SU-DHL-6 (cell line): ENCODE data around the gene GPR6.

Source experiments
- H2AFZ ChIP-seq: fragments of 200-600 bp; sonication (generic); 2 replicates; pipeline ENCODE4 v1.6.1; 2014; ENCODE audit warnings: low read depth, mild to moderate bottlenecking, moderate library complexity, mixed read lengths, antibody characterized with exemption, low read length; ENCODE audit not compliant: severe bottlenecking
- H3F3A ChIP-seq: fragments of 200-600 bp; shearing (Covaris generic); 2 replicates; pipeline ENCODE4 v1.6.0; 2016; ENCODE audit warnings: antibody characterized with exemption, mild to moderate bottlenecking; ENCODE audit not compliant: insufficient read depth
- H3K27ac ChIP-seq: fragments of 200-600 bp; sonication (generic); 2 replicates; pipeline ENCODE4 v1.5.1; 2016; ENCODE audit warnings: low read depth, mild to moderate bottlenecking, low read length, moderate library complexity, mixed read lengths
- H3K27me3 ChIP-seq: fragments of 200-600 bp; sonication (generic), shearing (Covaris generic); 2 replicates; pipeline ENCODE4 v1.6.0; 2014; ENCODE audit warnings: mild to moderate bottlenecking, low read length
- H3K36me3 ChIP-seq: fragments of 200-600 bp; sonication (generic); 2 replicates; pipeline ENCODE4 v1.6.1; 2014; ENCODE audit warnings: mild to moderate bottlenecking, low read length, mixed read lengths
- H3K4me2 ChIP-seq: fragments of 300-600, 200-600 bp; shearing (Covaris generic), sonication (generic); 2 replicates; pipeline ENCODE4 v1.6.0; 2014; ENCODE audit warnings: low read length, low read depth, mild to moderate bottlenecking; ENCODE audit not compliant: poor library complexity, severe bottlenecking
- H3K4me3 ChIP-seq: fragments of 200-600 bp; sonication (generic); 2 replicates; pipeline ENCODE4 v1.5.1; 2014; ENCODE audit warnings: antibody characterized with exemption, low read length, mild to moderate bottlenecking, mixed read lengths; ENCODE audit not compliant: insufficient read depth, poor library complexity, severe bottlenecking
- H3K79me2 ChIP-seq: fragments of 200-600 bp; sonication (generic); 2 replicates; pipeline ENCODE4 v1.6.1; 2014; ENCODE audit warnings: mild to moderate bottlenecking, low read length, moderate library complexity; ENCODE audit not compliant: insufficient read depth
- H3K9ac ChIP-seq: fragments of 200-600 bp; sonication (generic); 2 replicates; pipeline ENCODE4 v1.7.0; 2014; ENCODE audit warnings: mild to moderate bottlenecking, low read length
- H3K9me2 ChIP-seq: fragments of 200-600 bp; sonication (generic); replicated peaks from 2 replicates; pipeline ENCODE4 v1.6.1; 2014; ENCODE audit warnings: low read length; ENCODE audit not compliant: insufficient read depth
- H3K9me3 ChIP-seq: fragments of 200-600 bp; sonication (generic); 2 replicates; pipeline ENCODE4 v1.6.1; 2014; ENCODE audit warnings: low read length, mixed read lengths; ENCODE audit not compliant: insufficient read depth
- H4K20me1 ChIP-seq: fragments of 200-600 bp; sonication (generic); 2 replicates; pipeline ENCODE4 v1.6.1; 2014; ENCODE audit warnings: low read depth, mild to moderate bottlenecking, antibody characterized with exemption, low read length, moderate library complexity, mixed read lengths
- CTCF ChIP-seq: fragments of 200-600 bp; sonication (generic); IDR thresholded peaks from one replicate; pipeline ENCODE4 v1.5.1; 2017; ENCODE audit warnings: antibody characterized with exemption, mild to moderate bottlenecking, low read length, moderate library complexity; ENCODE audit not compliant: insufficient read depth, poor library complexity, severe bottlenecking
- EZH2phosphoT487 ChIP-seq: fragments of 200-600 bp; sonication (generic), shearing (Covaris generic); conservative IDR thresholded peaks from 2 replicates; pipeline ENCODE4 v1.6.1; 2018; ENCODE audit warnings: mild to moderate bottlenecking, antibody characterized with exemption, low read length, moderate library complexity, mixed read lengths

The GPR6 gene

GRCh38 chr6:109991201-109992101 lies 13.3 kb downstream of the GPR6 start:
- H3K79me2 ChIP-seq = no peaks in the 10 kb centered on the region
- H3K9ac ChIP-seq = no peak overlapping the region
- TF ChIP-seq EZH2phosphoT487 (no peak), CTCF (no peak)
- no peaks in the 10 kb centered on the region for H3K36me3 ChIP-seq
- no peaks in the 10 kb centered on the region for H4K20me1 ChIP-seq
- no peaks in the 10 kb centered on the region for H3K9me3 ChIP-seq
- no peaks in the 10 kb centered on the region for H3K9me2 ChIP-seq
- no peaks in the 10 kb centered on the region for H3K27me3 ChIP-seq
- H2AFZ ChIP-seq = no peak overlapping the region
- H3K4me3 ChIP-seq = no peak overlapping the region
- no peak overlapping the region for H3K4me2 ChIP-seq
- no peak overlapping the region for H3K27ac ChIP-seq
- no peaks in the 10 kb centered on the region for H3F3A ChIP-seq

GRCh38 chr6:109998159-109998785 lies 20.2 kb downstream of the GPR6 start:
- TF ChIP-seq CTCF = no peak
- no peak for TF ChIP-seq EZH2phosphoT487
- Histone ChIP-seq H3K27me3 (no peaks in the 10 kb centered on the region), H3K9me2 (no peaks in the 10 kb centered on the region), H2AFZ (no peak overlapping the region), H3K79me2 (no peaks in the 10 kb centered on the region), H3F3A (no peaks in the 10 kb centered on the region), H4K20me1 (no peaks in the 10 kb centered on the region), H3K27ac (no peak overlapping the region), H3K36me3 (no peaks in the 10 kb centered on the region), H3K4me3 (no peak overlapping the region), H3K9ac (no peak overlapping the region), H3K4me2 (no peak overlapping the region), H3K9me3 (no peaks in the 10 kb centered on the region)

DNA sequence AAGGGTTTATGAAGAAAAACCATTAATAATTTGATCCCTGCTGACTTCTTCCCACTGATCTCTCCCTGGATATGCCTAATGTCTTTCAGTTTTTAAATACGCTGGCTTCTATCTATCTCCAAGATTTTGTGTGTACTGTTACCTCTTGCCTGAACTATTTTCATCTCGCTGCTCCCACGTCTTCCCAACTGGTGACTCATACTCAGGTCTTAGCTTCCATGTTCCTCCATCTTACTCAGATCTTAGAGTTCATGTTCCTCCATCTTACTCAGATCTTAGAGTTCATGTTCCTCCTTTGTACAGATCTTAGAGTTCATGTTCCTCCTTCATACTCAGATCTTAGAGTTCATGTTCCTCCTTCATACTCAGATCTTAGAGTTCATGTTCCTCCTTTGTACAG lies 21.6 kb downstream of the GPR6 start:
- Histone ChIP-seq H2AFZ (no peak overlapping the region), H3K9ac (no peak overlapping the region), H3K79me2 (no peaks in the 10 kb centered on the region), H3K9me3 (no peaks in the 10 kb centered on the region), H3F3A (no peaks in the 10 kb centered on the region), H3K4me2 (no peak overlapping the region), H3K27ac (no peak overlapping the region), H3K4me3 (no peak overlapping the region), H3K9me2 (no peaks in the 10 kb centered on the region), H3K27me3 (no peaks in the 10 kb centered on the region), H3K36me3 (no peaks in the 10 kb centered on the region), H4K20me1 (no peaks in the 10 kb centered on the region)
- TF ChIP-seq EZH2phosphoT487 (no peak), CTCF (no peak)
